ENCODE measurements around the gene AWAT2.
"Not testable (repeated sequence)": the region's sequence is repeated elsewhere in the genome, so short reads cannot be mapped to it uniquely, and the experiment has no call there.

The AWAT2 gene

DNA sequence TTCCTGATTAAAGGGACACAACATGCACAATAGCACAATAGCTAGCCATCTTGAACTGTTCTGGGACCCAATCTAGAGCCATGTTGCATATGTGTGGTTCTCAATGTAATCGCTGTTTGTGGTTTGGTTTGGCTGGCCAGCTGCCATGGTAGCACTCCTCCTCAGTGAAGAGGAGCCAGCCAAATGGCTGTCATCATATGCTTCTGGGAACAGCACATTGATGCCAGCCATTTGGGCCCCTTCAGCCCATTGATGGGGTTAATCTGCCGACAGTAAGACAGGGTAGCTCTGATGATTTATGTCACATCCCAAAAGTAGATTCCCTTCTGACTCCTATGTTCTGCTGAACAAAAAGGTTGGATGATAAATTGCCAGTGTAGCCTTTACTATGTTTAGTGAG, 48.5 kb downstream of the AWAT2 start:
- no peak for DNase-seq (ENCODE audit: low read depth)

- DNase-seq (ENCODE audit: low read depth) = not testable (repeated sequence)
Measured at GRCh38 chrX:69998299-69998698, 51.4 kb downstream of the AWAT2 start.

DNA sequence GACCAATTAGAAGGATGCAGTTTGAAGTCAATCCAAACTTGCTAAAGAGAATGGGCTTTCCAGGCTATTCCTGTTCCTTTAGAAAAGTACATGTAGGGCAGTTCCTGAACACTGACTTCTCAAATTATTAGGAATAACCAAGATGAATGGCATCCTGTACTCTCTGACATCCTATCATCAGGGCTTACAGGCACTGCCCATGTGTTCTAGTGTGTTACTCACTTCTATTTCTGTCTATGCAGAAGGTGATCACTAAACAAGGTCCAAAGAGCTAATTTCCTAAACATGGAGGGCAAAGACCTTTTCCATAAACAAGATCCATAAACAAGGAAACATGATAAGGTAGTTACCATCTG, 53.6 kb downstream of the AWAT2 start:
- no peak for DNase-seq (ENCODE audit: low read depth)

GRCh38 chrX:69995362-69996112, 54.2 kb downstream of the AWAT2 start:
- no peak for DNase-seq (ENCODE audit: low read depth)

DNA sequence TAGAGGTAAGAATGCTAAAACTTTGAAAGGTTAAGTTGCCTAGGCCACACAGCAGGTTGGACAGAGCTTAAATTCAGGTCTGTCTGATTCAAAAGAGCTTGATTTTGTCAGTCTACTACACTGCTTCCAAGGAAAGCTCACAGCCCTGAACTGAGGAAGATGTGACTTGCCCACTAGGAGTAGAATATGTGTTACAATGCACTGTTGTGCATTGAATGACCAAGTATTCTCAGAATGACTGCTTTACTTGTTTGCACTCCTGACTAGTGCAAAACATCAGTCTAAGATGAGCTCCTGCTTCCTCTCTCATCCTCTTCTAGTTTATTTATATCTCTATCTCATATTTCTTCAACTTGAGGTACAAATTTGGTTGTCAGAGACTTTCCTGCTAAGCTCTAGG, 56.2 kb downstream of the AWAT2 start:
- no peak for DNase-seq (ENCODE audit: low read depth)

- no peak for DNase-seq (ENCODE audit: low read depth)
Measured at GRCh38 chrX:69991685-69992084, 58.1 kb downstream of the AWAT2 start.
